Left hindlimb (tissue), 1 donor: ENCODE results near the gene YTHDF1.
A peak's percentile ranks its signal among the peaks of the same experiment; 100 is the strongest.

Experiments
- DNase-seq: peaks from one replicate; pipeline ENCODE4 v3.0.0-alpha.2; 2018

The YTHDF1 gene

GRCh38 chr20:63247671-63248228, 31.8 kb upstream of the YTHDF1 start:
- no peak for DNase-seq

- no peak for DNase-seq
Measured at GRCh38 chr20:63246490-63247288, 30.8 kb upstream of the YTHDF1 start.

- no peak for DNase-seq
Measured at GRCh38 chr20:63244468-63244867, 28.5 kb upstream of the YTHDF1 start.

GRCh38 chr20:63243604-63244247, 27.8 kb upstream of the YTHDF1 start:
- no peak for DNase-seq

- DNase-seq = no peak
Measured at GRCh38 chr20:63242736-63243135, 26.8 kb upstream of the YTHDF1 start.

- no peak for DNase-seq
Measured at GRCh38 chr20:63241272-63241671, 25.3 kb upstream of the YTHDF1 start.

GRCh38 chr20:63240004-63240403, 24.1 kb upstream of the YTHDF1 start:
- no peak for DNase-seq

GRCh38 chr20:63239431-63239830, 23.5 kb upstream of the YTHDF1 start:
- no peak for DNase-seq

- no peak for DNase-seq
Measured at GRCh38 chr20:63238514-63239125, 22.7 kb upstream of the YTHDF1 start.

GRCh38 chr20:63238031-63238430, 22.1 kb upstream of the YTHDF1 start:
- DNase-seq = no peak

GRCh38 chr20:63236116-63236837, 20.3 kb upstream of the YTHDF1 start:
- DNase-seq = no peak

- no peak for DNase-seq
Measured at GRCh38 chr20:63235399-63235983, 19.6 kb upstream of the YTHDF1 start, which contains the start of gene BIRC7. BIRC7 (plus strand) TSS chr20:63235905; CDS start chr20:63236097, 192 bp downstream.

- no peak for DNase-seq
Measured at GRCh38 chr20:63234693-63235398, 18.9 kb upstream of the YTHDF1 start.

GRCh38 chr20:63233924-63234323, 18.0 kb upstream of the YTHDF1 start:
- DNase-seq = no peak

- no peak for DNase-seq
Measured at GRCh38 chr20:63233061-63233344, 17.1 kb upstream of the YTHDF1 start.

GRCh38 chr20:63232235-63233060, 16.5 kb upstream of the YTHDF1 start:
- DNase-seq = no peak

- DNase-seq = peak; percentile 78
Measured at GRCh38 chr20:63230800-63231268, 14.9 kb upstream of the YTHDF1 start.

GRCh38 chr20:63228806-63229205, 12.9 kb upstream of the YTHDF1 start:
- no peak for DNase-seq

GRCh38 chr20:63227260-63227659, 11.3 kb upstream of the YTHDF1 start:
- no peak for DNase-seq

- DNase-seq = no peak
Measured at GRCh38 chr20:63226042-63226943, 10.4 kb upstream of the YTHDF1 start.
